HCT116 (cell line): Measurements from ENCODE around the gene ANKHD1. TPM values are rescaled to one million over a fixed set of nuclear protein-coding genes. Genes with fewer than 3 reads are reported as not detected.

Source experiments
- ATAC-seq: fragments of 200-7000 bp; cut with Tn5 transposase; 2 replicates; pipeline ENCODE4 v1.9.1; 2020; ENCODE audit warnings: mild to moderate bottlenecking, moderate library complexity
- BruUV-seq: library from RNA; stranded (reverse); fragments of 400-500 nt; replicated peaks from 2 replicates; lab custom pipeline; 2021; lab: Mats Ljungman, UMichigan
- CTCF ChIA-PET: fragments of 300-600 bp; sonication (Branson Sonifier 250); formaldehyde crosslinking; loops from one replicate; lab custom pipeline; 2021; ENCODE audit warnings: antibody characterized with exemption; lab: Charles Lee
- POLR2A ChIA-PET: fragments of 300-600, 350-600 bp; sonication (Branson Sonifier 250); formaldehyde crosslinking; loops from one replicate; lab custom pipeline; 2021; ENCODE audit warnings: antibody characterized with exemption; lab: Charles Lee
- RAD21 ChIA-PET, 2 experiments: fragments of 300-600 bp; sonication (Branson Sonifier 250); formaldehyde crosslinking; loops; one replicate each; lab custom pipeline; 2023; ENCODE audit warnings: low total read pairs in 2 of 2; ENCODE audit not compliant: uncharacterized antibody in 2 of 2, unreplicated experiment in 2 of 2, low non-redundant PET in 1 of 2; lab: Charles Lee
- DNase-seq: peaks from one replicate; pipeline ENCODE4 v3.0.0-alpha.2; 2010; ENCODE audit warnings: low read depth, low spot score
- H2AFZ ChIP-seq: fragments of 200-600 bp; shearing (Covaris generic), sonication (generic); 2 replicates; pipeline ENCODE4 v1.6.1; 2017; ENCODE audit warnings: low read depth, mixed run types, mixed read lengths, antibody characterized with exemption, low read length; ENCODE audit not compliant: poor library complexity, severe bottlenecking
- H3K27ac ChIP-seq: 2 replicates; pipeline ENCODE4 v1.5.1; 2012; ENCODE audit warnings: low read depth, low read length
- H3K27me3 ChIP-seq: fragments of 200-600 bp; sonication (generic); 2 replicates; pipeline ENCODE4 v1.6.1; 2016; ENCODE audit warnings: mixed run types, low read length, mixed read lengths; ENCODE audit not compliant: insufficient read depth
- H3K36me3 ChIP-seq, 2 experiments: fragments of 200-500 bp in 1 of 2; fragments of 200-600 bp in 1 of 2; sonication (Bioruptor generic) in 1 of 2; sonication (generic) in 1 of 2; 2 replicates each; pipeline versions ENCODE4 v1.5.1 to v1.6.1; 2014 to 2016; ENCODE audit warnings: low read length in 2 of 2, inconsistent platforms in 1 of 2, mixed read lengths in 1 of 2, mixed run types in 1 of 2; ENCODE audit not compliant: insufficient read depth in 2 of 2, control insufficient read depth in 1 of 2
- H3K4me1 ChIP-seq, 2 experiments: fragments of 200-600 bp in 1 of 2; sonication (generic) in 1 of 2; 2 replicates each; pipeline versions ENCODE4 v1.5.1 to v1.6.1; 2012 to 2017; ENCODE audit warnings: low read length in 2 of 2, inconsistent platforms in 1 of 2, mild to moderate bottlenecking in 1 of 2, mixed read lengths in 1 of 2, mixed run types in 1 of 2, moderate library complexity in 1 of 2; ENCODE audit not compliant: insufficient read depth in 2 of 2, control insufficient read depth in 1 of 2
- H3K4me2 ChIP-seq: fragments of 200-600 bp; sonication (generic); 2 replicates; pipeline ENCODE4 v1.6.1; 2017; ENCODE audit warnings: mixed run types, low read length, mixed read lengths
- H3K4me3 ChIP-seq, 2 experiments: fragments of 200-600 bp in 1 of 2; sonication (generic) in 1 of 2; replicated peaks in 1 of 2; 2 replicates each; pipeline ENCODE4 v1.5.1; 2011 to 2016; ENCODE audit warnings: low read length in 2 of 2, control low read depth in 1 of 2, low read depth in 1 of 2, mild to moderate bottlenecking in 1 of 2, mixed read lengths in 1 of 2, mixed run types in 1 of 2
- H3K79me2 ChIP-seq: fragments of 200-600 bp; sonication (generic); 2 replicates; pipeline ENCODE4 v1.6.1; 2017; ENCODE audit warnings: mild to moderate bottlenecking, mixed run types, low read length, moderate library complexity, mixed read lengths; ENCODE audit not compliant: insufficient read depth
- H3K9ac ChIP-seq: fragments of 200-600 bp; sonication (generic); 2 replicates; pipeline ENCODE4 v1.6.1; 2016; ENCODE audit warnings: low read length, mixed read lengths
- H3K9me2 ChIP-seq: fragments of 200-600 bp; sonication (generic), shearing (Covaris generic); 2 replicates; pipeline ENCODE4 v1.6.1; 2017; ENCODE audit warnings: mixed run types, mild to moderate bottlenecking, moderate library complexity; ENCODE audit not compliant: insufficient read depth
- H3K9me3 ChIP-seq, 2 experiments: fragments of 200-500 bp in 1 of 2; fragments of 200-600 bp in 1 of 2; sonication (Bioruptor generic) in 1 of 2; sonication (generic) in 1 of 2; 2 replicates each; pipeline ENCODE4 v1.6.1; 2014 to 2017; ENCODE audit warnings: low read length in 2 of 2, mixed read lengths in 2 of 2, inconsistent platforms in 1 of 2, low read depth in 1 of 2, mild to moderate bottlenecking in 1 of 2, mixed run types in 1 of 2, moderate library complexity in 1 of 2; ENCODE audit not compliant: control insufficient read depth in 1 of 2, insufficient read depth in 1 of 2
- H4K20me1 ChIP-seq: fragments of 200-600 bp; sonication (generic), shearing (Covaris generic); 2 replicates; pipeline ENCODE4 v1.6.1; 2017; ENCODE audit warnings: mixed run types, mild to moderate bottlenecking, moderate library complexity; ENCODE audit not compliant: insufficient read depth
- CBX3 ChIP-seq: IDR thresholded peaks from 2 replicates; pipeline ENCODE4 v1.6.1; 2012; ENCODE audit warnings: low read depth
- CEBPB ChIP-seq: IDR thresholded peaks from 2 replicates; pipeline ENCODE4 v1.6.1; 2012; ENCODE audit warnings: low read depth
- EGR1 ChIP-seq: IDR thresholded peaks from 2 replicates; pipeline ENCODE4 v1.6.1; 2012; ENCODE audit warnings: low read depth
- ELF1 ChIP-seq: IDR thresholded peaks from 2 replicates; pipeline ENCODE4 v1.6.1; 2012; ENCODE audit warnings: low read depth, borderline replicate concordance
- EZH2phosphoT487 ChIP-seq: fragments of 200-600 bp; IDR thresholded peaks from 2 replicates; pipeline ENCODE4 v1.6.1; 2018; ENCODE audit warnings: antibody characterized with exemption, borderline replicate concordance
- FOSL1 ChIP-seq: IDR thresholded peaks from 2 replicates; pipeline ENCODE4 v1.6.1; 2012; ENCODE audit warnings: low read depth
- MAX ChIP-seq: IDR thresholded peaks from 2 replicates; pipeline ENCODE4 v1.6.1; 2012
- POLR2AphosphoS5 ChIP-seq: IDR thresholded peaks from 2 replicates; pipeline ENCODE4 v1.6.1; 2011; ENCODE audit warnings: mild to moderate bottlenecking, low read depth, low read length, moderate library complexity
- REST ChIP-seq: IDR thresholded peaks from 2 replicates; pipeline ENCODE4 v1.6.1; 2012; ENCODE audit warnings: low read depth
- SIN3A ChIP-seq: IDR thresholded peaks from 2 replicates; pipeline ENCODE4 v1.6.1; 2012; ENCODE audit warnings: low read depth
- SRF ChIP-seq: IDR thresholded peaks from 2 replicates; pipeline ENCODE4 v1.6.1; 2012; ENCODE audit warnings: low read depth
- TCF7L2 ChIP-seq: IDR thresholded peaks from 2 replicates; pipeline ENCODE4 v1.7.0; 2011; ENCODE audit warnings: borderline replicate concordance, inconsistent platforms; ENCODE audit not compliant: insufficient read depth, insufficient read length; ENCODE audit errors: extremely low read depth
- YY1 ChIP-seq: IDR thresholded peaks from 2 replicates; pipeline ENCODE4 v1.6.1; 2011; ENCODE audit warnings: low read length, low read depth, moderate library complexity, mild to moderate bottlenecking; ENCODE audit not compliant: insufficient replicate concordance; ENCODE audit errors: extremely low read depth
- ZBTB33 ChIP-seq: IDR thresholded peaks from 2 replicates; pipeline ENCODE4 v1.6.1; 2011; ENCODE audit warnings: mild to moderate bottlenecking, low read length, moderate library complexity; ENCODE audit not compliant: insufficient replicate concordance; ENCODE audit errors: extremely low read depth
- ZFX ChIP-seq: fragments of 450-650 bp; IDR thresholded peaks from 2 replicates; pipeline ENCODE4 v1.6.1; 2017
- ZNF274 ChIP-seq: fragments of 200-500 bp; sonication (Bioruptor generic); IDR thresholded peaks from 2 replicates; pipeline ENCODE4 v1.6.1; 2014; ENCODE audit warnings: mild to moderate bottlenecking, low read depth, low read length, inconsistent platforms
- intact Hi-C: fragments of 100-400 bp; cut with micrococcal nuclease; formaldehyde crosslinking; loops from 2 replicates; pipeline ENCODE4 v1.10.0; 2022
- total RNA-seq: library from RNA; stranded (reverse); gene quantifications from one replicate; pipeline ENCODE4 v1.2.1, GENCODE V29; 2021; ENCODE audit not compliant: unreplicated experiment
- TF ChIP-seq, protein P1 (sequence below): IDR thresholded peaks from 2 replicates; pipeline ENCODE4 v1.6.1; 2012

ANKHD1 gene
- total RNA-seq, 1 experiment from 2014 or later: 80.8 TPM

DNA sequence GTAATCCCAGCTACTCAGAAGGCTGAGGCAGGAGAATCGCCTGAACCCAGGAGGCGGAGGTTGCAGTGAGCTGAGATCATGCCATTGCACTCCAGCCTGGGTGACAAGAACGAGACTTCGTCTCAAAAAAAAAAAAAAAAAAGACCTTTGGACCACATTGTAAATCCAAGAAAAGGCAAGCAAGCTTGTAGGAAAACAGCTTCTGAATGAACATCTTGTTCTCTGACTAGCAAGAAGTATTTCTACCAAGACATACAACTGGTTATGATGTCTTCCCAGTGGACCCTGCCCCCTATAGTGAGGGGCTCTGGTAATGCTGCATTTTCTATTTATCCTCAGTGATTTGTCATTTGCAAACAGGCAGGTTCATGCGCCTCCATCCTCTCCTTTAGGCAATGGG is 141.3 kb downstream of the ANKHD1 start:
- H3K4me1 ChIP-seq: peaks cover 2 to 18% of the 10 kb centered on the region in 2 experiments; a peak in 3 of 4 replicates
- H3K27me3 ChIP-seq: no peaks in the 10 kb centered on the region
- ATAC-seq (no peak), DNase-seq (no peak)
- intact Hi-C loops: no loop called here
- H2AFZ ChIP-seq: no peak overlapping the region
- H3K27ac ChIP-seq: no peak overlapping the region
- TF ChIP-seq, protein P1, sequence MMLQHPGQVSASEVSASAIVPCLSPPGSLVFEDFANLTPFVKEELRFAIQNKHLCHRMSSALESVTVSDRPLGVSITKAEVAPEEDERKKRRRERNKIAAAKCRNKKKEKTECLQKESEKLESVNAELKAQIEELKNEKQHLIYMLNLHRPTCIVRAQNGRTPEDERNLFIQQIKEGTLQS: no peak
- TF ChIP-seq REST (no peak), CBX3 (no peak), MAX (no peak), FOSL1 (no peak), ZNF274 (no peak), EGR1 (no peak), CEBPB (no peak), POLR2AphosphoS5 (no peak), ZBTB33 (no peak), EZH2phosphoT487 (no peak), ZFX (no peak), YY1 (no peak), SIN3A (no peak), TCF7L2 (no peak), SRF (no peak), ELF1 (no peak)
- ChIA-PET POLR2A (no interaction called here), RAD21 (no interaction called here), CTCF (no interaction called here)
- no peaks in the 10 kb centered on the region for H3K9me3 ChIP-seq
- no peaks in the 10 kb centered on the region for H3K9me2 ChIP-seq
- no peak overlapping the region for H3K9ac ChIP-seq
- no peak overlapping the region for H3K4me3 ChIP-seq
- no TSS peak for BruUV-seq
- no peaks in the 10 kb centered on the region for H4K20me1 ChIP-seq
- no peaks in the 10 kb centered on the region for H3K79me2 ChIP-seq
- H3K36me3 ChIP-seq: peaks cover 16 to 21% of the 10 kb centered on the region in 2 experiments; a peak in 3 of 4 replicates
- no peak overlapping the region for H3K4me2 ChIP-seq
